KG1 (cell line): ENCODE measurements around the gene HOXB3.

ENCODE experiments used
- DNase-seq: peaks from one replicate; lab custom pipeline; 2025; lab: John Stamatoyannopoulos, UW

The HOXB3 gene

GRCh38 chr17:48589831-48590606 lies at the start of gene HOXB3:
TSS of gene HOXB3 (minus strand) at chr17:48590241. CDS start at chr17:48552474, 37,767 bp downstream.
- no peak for DNase-seq

DNA sequence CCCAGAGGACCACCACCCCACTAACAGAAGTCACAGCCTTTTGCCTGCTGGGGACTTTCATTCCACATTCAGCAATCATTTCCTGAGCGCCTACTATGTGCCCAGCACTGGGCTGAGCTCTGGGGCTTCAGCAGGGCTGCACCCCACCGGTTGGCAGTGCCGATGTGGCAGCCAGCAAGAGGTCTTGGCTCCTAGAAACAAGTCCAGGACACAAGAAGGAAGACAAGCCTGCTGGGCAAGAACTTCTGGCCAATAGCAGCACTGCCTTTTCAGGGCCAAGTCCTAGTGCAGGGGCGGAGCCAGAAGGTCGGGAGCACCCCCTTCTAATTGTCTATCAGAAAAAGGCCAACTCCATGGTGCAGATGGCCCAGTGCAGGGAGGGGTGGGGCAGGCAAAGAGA lies 49.1 kb upstream of the HOXB3 start:
- DNase-seq = no peak

DNA sequence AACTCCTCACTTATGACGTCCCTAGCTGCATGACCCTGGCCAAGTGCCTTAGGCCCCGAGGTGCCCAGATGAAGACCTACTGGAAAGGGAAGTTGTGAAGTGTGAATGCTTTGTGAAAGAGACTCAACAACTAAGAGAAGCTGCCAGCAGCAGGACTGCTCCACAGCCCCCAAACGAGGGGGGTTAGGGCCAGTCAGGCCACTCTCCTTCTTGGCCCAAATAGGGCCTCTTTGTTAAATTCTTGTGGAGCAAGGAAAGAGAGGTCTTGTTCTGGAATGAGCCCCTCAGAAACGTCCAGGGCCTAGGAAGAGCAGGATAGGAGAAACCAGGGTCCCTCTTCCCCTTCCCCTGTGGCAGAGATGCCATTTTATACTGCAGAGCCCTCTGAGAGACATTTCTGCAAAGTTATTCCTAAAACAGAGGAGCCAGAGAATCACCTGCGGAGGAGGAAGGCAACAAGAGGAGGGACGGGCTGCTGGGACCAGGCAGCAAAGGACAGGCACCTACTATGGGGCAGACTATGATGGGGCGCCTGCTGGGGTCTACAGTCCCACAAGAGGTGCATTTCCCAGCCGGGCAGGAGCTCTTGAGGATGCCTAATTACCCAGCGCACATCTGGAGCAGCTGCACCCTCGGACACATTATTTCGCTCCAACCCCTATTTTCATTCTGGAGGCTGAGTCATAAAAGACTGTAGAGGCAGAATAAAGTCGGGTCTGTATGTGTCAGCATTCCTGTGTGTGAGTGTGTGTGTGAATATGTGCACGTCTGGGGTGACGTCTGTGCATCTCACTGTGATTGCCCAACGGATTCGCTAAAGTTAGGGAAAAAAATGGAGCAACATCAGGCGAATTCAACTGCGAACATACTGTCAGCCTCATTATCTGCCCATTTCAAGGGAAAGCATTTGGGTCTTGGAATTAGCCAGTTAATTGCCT lies 47.6 kb upstream of the HOXB3 start:
- DNase-seq = no peak

DNA sequence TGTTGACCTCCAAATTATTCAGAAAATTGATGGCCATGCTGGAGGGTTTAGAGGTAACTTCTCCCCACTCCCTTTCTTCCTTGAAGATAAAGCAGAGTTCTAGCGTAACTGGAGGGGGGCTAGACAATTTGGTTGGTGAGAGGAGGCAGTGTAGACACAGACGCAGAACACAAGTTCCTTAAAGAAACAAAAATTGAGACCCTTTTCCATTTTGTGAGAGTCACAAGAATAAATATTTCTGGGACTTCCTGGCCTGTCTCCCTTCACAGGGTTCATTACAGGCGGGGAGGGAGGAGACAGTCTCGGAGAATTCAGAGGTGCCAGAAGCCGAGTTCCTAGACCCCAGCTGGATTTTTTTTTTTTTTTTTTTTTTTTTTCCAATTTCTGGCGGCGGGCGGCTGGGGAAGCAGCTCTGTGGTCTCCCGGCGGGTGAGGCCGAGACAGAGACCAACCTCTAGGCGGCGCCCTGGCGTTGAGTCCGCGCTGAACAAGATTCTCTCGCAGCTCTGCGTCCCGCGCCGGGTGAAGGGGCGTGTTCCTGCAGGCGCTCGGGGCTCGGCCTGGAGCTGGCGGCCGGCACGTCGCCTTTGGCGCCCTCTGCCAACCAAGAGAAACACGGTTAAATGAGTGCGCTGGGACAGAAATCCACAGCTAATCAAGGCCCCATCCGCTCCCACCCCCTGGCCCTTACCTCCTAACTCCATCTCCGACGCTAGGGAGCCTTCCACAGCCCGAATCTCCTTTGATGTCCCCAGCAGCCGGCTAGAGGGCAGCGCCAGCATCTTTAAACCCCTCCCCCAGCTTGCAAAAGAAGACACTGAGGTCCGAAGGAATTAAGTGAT lies 46.4 kb upstream of the HOXB3 start:
- peak; percentile 26 for DNase-seq

DNA sequence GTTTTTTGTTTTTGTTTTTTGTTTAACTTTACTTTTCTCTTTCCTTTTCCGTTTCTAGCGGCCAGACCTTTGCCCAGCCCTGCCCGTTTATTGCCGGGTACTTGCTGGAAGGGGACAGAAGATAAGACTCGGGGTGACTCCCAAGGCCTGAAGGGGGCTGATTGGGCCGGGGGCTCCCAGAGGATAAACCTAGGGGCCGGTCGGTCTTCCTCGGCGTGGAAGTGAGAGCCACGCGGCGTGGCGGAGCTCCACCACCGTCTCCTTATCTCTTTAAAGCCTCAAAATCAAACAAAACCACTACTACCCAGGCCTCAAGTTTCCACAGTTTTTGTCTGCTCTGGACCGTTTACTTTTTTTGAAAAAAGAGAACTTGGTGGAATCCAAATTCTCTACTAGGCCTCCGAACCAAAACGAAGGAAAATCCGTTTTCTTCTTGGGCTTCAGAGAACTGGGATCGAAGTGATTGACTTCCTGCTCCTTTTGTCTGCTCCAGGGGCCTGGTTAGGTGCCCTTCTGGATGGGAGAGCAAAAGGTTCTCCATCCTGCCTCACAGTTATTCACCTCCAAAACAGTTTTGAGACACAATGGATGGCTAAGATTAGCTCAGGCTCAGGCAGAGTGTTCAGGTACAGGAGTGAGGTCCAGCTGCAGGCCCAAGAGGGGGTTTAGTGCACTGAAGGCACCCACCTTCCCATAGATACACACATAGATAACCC lies 44.6 kb upstream of the HOXB3 start:
- DNase-seq = no peak

GRCh38 chr17:48633266-48633677 lies 43.2 kb upstream of the HOXB3 start:
- no peak for DNase-seq

DNA sequence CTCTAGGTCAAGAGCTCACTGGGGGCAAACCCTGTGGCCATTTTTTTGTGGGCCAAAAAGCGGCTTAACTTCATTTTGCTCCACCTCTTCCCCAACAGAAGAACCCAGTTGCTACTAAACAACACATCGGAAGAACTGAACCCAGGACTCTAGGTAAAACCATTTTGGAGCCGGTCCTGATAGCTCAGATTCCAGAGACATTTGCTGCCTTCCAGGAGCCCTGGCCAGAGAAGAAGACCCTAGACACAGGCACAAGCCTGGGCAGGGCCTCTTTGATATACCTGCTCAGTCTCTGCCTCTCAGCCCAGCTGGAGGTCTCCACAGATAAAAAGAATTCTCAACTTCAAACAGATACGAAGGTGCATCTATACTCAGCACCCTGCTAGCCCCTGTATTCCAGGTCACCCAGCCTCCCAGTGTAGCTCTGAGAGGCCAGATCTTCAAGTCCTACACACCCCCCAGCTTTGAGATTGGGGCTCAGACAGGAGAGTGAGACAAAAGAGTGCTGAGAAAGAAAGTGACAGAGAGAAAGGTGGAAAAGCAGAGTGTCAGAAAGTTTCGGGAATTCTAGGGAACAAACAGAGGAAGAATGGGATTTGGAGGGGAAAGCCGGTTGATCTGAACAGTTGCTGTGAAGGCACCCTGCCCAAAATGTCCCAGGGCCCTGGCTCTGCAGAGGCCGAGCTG lies 42.7 kb upstream of the HOXB3 start:
- DNase-seq = no peak

DNA sequence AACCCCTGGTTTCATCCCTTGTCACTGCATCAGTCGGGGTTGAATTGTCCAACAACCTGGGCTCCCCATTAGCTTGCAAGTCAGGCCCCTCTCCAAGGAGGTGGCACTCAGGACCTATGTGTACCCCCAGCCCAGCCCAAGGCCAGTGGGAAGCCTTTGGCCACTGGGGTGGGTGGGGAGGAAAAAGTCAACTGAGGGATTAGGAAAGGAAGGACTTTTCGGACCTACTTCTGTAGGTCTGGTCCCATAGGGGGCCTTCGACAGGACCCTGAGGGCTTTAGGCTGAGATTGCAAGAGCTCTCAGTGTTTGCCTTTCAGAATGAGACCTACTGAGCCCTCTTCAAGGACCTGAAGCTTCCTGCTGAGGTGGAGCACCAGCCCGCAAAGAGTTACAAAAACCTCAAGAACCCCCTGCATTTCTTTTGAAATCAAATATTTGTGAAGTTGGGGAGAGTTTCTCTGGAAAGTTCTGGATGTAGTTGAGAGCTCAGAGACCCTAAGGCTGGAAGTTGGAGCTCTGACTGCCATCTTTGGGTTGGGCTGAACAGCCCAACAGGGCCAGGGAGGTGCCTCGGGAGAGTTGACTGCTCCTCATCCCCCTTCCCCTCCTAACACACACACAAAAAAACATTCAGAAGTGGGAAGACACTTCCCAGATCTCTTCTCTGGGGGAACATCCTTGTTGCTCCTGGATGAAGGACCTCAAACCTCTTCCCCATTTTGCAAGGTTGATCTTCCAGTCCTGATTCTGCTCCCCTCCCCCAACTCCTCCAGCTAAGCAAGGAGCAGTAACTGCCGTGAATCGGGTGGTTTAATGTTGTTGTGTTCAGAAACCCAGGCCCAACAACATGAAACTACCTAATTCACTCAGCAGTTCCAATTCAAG lies 41.9 kb upstream of the HOXB3 start:
- no peak for DNase-seq

GRCh38 chr17:48630925-48631692 lies 41.1 kb upstream of the HOXB3 start:
- no peak for DNase-seq

DNA sequence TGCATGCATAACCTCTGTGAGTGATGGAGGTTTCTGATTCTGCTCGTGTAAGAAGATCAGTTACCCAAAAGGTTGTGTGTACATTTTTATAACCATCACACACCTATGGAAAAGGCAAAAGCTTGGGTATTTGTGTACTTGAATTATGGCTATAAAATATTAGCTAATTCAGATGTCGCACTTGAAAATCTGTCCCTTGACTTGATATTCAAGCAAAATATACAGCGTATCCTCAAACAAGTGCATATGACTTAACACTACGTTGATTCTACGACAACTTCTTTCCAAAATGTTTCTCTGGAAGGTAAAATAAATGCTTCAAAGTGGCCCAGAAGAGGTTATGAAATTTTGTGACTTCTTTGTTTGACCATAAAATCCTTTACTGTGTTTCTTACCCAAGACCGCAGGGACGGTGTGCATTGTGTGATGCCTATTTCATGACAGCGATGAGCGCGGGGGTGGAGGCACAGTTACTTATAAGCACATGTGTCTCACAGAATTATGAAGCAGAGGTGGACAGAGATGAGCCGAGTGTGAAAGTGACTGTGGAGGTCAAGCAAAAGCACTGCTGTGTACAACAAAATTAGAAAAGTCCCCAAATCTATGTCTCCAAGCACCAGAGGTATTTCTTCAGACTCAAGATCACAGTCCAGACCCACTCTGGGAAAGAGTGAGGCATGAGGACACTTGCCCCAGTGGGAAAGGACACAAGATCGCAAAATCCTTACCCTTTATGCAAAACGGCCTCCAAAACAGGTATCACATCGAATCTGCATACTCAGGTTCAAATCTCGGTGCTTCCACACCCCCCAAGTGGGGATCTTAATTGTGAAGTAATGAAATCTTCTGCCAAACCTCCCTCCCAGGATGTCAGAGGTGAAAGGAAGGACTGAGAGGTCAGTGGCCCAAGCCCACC lies 40.2 kb upstream of the HOXB3 start:
- no peak for DNase-seq

- no peak for DNase-seq
Observed at GRCh38 chr17:48629411-48629759, 39.3 kb upstream of the HOXB3 start.

DNA sequence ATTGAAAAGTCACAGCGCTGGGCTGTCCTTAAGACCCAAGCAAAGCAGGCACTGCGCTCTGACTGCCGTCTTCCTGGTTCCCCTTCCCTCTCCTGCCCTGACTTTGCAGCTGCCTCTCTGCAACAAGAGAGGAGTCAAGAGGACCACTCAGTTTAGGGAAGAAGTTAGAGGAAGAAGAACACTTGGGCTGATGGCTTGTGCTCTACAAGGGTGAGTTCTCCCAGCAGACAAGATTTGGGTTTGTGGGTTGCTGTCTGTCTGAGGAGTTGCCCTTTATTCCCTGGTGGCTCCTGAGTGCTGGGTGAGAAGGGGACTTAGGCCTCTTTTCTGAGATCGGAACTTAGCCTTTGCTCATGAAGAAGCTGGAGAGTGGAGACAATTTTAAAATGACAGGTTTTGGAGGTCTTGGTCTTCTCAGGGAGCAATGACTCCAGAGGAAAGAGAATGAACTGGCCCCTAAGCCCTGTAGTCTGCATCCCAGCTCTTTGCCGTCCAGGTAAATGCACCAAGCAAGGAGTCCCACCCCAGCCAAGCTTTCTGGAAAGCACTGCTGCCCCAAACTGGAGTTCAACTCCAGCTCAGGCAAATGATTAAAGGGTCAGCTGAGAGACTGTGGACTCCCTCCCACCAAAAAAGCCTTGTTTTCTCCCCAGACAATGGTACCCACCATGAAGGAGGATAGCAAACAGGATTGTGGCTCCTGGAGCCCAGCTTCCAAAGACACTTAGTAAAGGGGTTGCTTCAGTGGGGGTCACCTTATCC lies 38.8 kb upstream of the HOXB3 start:
- no peak for DNase-seq

GRCh38 chr17:48627623-48628521 lies 37.8 kb upstream of the HOXB3 start:
- DNase-seq = no peak

DNA sequence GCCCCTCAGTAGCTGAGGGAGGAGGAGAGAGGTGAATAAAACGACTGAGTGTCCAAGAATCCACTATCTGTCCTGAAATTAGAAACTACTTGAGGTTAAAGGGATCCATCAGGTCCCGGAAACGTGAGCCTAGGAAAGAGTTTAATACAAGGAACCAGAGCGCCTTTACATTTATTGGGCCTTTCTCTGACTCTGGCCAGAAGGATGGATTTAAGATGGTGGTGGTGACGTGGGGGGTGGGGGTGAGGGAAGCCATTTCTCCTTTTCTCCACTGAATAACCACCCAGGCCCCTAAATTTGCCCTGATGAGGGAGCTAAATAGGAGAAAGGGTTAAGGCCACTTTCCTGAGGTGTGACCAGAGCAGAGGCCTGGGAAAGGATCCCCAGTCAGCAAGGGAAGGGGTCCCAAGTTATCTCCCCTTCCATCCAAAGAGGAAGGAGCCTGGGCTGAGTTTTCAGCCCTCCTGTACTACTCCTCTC lies 37.1 kb upstream of the HOXB3 start:
- no peak for DNase-seq

DNA sequence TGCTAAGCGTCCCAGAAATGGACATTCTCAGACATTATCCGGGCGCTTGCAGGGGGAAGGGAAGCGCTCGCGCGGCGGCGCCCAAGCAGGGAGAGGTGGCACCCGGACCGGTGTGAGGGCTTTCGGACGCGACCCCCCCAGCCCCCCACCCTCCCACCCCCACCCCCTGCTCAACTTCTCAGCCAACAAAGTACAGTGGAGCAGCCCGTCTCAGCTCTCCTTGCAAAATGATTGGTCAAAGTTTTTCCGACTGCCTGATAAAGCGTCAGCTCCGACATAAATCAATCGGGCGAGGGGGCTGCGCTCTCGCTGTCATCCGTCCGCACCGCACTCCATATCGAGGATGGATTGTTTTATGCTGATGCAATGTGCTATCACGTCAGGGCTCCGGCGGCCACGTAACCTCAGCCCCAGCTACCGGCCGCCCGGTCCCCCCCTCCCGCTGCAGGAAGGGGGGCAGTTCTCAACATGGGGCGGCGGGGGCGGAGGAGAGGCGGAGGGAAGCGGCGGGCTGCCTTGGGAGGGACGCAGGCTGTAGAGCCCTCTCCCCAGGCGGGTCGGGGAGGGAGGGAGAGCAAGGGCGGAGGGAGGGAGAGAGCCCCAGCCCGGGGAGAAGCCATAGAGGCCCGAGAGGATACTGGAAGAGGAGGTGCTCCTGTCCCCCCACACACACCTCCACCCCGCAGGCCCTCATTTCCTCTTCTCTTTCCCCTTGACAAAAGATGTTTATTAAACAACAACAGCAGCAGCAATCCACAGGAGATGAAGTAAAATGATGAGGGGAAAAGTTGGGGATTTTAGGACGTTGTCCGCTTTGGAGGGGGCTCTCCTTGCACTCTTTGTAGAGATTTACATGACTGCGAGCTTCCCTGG lies 36.4 kb upstream of the HOXB3 start, which contains the start of gene HOXB9:
Gene HOXB9 (minus strand): TSS at position 114 of the 873 bp plus-strand sequence. CDS start 89 bp downstream, at position 25.
- DNase-seq = no peak
